ENCODE data around the gene MARS1.
A peak's percentile ranks its signal among the peaks of the same experiment; 100 is the strongest.
"Not testable (repeated sequence)": the region's sequence is repeated elsewhere in the genome, so short reads cannot be mapped to it uniquely, and the experiment has no call there.

Gene MARS1

GRCh38 chr12:57473886-57474285 is 14.0 kb upstream of the MARS1 start:
- DNase-seq = no peak

DNA sequence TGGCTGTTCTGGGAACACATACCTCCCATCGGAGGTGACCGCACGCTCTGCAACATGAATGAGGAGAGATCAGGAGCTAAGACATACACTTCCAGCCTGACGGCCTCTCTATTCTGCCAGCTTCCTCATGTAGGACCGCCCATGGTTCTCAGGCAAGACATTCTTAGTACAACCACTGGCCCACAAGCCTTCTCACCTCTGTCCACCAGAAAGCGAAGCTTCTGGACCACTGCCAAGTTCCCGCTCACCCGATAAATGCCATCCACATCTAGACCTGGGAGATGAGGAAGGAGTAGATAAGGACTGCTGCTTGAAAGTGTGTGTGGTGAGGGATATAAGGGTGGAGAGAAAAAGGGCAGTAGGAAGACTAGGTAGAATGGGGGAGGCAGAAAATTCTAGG is 13.4 kb upstream of the MARS1 start:
- DNase-seq = no peak

DNA sequence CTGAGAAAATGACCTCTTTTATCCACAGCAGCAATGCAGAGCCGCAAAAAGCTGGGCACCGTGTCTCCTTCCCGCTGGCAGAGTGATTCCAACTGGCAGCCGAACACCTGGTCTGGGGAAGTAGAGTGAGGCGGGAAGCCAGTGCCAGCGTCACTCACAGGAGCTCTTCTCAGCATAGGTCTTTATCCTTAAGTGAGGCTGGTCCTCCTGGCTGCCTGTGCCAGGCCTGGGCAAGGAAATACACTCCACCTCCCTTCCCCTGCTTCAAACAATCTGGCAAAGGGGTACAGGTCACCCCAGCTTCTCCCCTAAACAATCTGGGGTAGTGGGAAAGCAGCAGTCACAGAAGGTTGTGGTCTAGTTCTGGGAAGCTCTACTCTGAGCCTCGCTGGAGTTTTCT is 13.0 kb upstream of the MARS1 start:
- no peak for DNase-seq

DNA sequence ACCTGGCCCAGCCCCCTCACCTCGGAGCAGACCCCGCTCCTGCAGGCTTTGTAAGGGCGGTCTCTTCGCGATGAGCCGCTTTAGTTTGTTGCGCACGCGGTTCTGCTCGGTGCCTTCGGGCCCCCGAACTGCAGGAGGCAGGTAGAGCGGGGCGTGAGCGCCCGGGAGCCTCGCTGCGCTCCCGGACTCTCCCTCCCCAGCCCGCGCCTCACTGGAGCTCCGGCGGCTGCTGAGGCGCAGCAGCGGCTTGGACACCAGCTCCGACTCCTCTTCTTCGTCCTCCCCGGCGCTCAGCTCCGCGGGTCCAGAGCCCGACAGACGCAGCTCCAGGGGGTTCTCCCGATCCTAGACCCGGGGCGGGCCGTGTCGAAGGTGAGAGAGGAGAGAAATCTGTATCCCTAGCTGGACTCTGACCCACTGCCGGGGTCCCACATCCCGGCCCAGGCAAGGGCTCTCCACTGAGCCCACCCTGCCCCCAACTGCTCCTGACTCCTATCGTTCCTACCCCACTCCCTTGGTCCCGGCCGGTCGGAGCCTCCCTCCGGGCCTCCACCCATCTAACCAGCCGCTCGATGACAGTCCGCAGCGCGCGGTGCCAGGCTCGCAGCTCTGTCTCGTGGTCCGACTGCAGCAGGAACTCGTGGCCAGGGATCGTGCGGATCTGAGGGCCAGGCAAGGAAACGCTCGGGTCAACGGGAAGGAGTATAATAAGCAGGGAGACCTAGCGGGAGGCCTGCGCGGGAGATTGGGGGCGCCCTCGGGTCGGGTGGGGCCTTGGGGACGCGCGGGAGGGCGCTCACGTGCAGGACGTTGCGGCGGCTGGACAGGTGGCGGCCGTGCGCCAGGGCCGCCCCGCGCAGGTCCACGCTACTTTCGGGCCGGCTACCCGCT is 12.4 kb upstream of the MARS1 start:
- DNase-seq = no peak

DNA sequence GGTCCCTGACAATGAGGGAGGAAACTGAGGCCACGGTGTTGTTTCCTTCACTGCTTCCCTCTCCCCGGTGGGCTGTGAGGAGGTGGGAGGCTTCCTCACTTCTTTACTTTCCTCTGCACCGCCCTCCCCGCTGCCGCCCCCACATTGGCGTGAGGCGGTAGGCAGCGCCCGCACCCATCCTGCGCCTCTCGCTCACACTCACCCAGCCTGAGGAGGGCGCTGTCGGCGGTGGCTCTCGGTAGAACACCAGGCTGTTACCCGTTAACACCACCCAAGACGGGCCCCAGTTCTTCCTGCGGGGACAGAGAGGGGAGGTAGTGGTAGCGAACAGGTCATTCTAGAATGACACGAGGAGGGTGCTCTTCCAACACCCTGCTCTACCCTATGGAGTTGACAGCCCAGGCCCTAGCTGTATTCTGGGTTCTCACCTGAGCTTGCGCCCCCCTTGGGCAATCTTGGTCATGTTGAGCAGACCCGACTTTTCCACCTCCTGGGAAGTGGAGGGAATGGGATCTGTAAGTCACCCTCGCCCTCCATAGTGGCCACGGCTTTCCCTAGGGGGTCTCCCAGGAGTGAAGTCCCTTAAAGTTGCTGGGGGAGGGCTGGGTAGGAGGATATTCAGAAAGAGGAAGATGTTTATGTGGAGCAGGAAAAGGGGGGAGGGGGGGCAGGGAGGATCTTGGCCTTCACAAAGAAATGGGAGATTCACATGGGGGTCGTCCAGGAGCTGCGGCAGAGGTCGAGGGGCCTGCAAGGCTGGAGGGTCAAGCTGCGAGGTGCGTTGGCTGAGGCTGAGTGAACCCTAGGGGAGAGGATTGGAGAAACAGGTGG is 11.5 kb upstream of the MARS1 start:
- DNase-seq = no peak

- DNase-seq = no peak
These were observed 10.7 kb upstream of the MARS1 start for GRCh38 chr12:57476993-57477709.

DNA sequence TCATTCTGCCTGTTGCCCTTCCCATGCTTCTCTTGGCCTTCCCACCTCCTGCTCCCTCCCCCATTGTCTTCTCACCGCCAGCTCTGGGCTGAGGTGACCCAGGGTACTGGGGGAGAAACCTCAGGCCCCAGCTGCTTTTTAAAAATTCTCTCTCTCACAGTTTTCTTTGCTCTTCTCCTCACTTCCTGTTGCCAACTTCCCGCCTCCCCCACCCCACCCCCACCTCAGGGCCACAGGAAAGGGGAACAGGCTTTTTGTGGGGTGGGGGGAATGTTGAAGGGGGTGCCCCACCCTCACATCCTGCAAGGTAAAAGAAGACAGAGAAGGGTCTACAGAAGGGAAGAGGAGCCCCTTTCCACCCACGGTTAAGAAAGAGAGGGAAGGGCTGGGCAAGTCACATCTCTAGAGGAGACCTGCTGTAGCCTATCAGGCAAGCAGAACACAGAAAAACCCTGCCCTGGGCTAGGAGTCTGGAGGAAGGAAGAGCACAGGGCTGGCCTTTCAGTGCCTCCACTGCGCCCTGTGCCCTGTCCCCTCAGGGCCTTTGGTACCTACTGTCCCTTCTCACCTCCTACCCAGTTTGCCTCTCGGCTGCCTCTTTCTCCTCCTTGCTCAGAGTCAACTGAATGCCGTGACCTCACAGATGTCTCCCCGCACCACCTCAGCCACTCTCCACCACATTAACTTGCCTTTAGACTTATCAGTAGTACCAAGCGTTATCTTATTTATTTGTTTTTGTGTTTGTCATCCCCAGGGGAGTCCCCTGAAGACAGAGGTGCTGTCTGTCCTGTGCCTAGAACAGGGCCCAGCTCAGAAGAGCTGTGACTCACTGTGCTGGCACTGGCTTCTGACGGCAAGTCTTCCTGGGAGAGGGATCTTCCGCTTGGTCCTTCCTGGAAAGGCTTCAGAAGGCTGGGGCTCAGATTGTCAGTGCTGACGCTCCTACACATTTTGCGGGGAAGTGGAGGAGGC is 9.9 kb upstream of the MARS1 start:
- no peak for DNase-seq

GRCh38 chr12:57479043-57479375 is 8.9 kb upstream of the MARS1 start:
- DNase-seq = no peak

GRCh38 chr12:57479376-57480115 is 8.3 kb upstream of the MARS1 start, which contains the start of gene ARHGAP9:
Gene ARHGAP9, minus strand, starts transcription at chr12:57479866. Its CDS starts 460 bp downstream, at chr12:57479406.
- DNase-seq = no peak

- DNase-seq = no peak
These were observed 6.2 kb upstream of the MARS1 start for GRCh38 chr12:57481671-57482070.

DNA sequence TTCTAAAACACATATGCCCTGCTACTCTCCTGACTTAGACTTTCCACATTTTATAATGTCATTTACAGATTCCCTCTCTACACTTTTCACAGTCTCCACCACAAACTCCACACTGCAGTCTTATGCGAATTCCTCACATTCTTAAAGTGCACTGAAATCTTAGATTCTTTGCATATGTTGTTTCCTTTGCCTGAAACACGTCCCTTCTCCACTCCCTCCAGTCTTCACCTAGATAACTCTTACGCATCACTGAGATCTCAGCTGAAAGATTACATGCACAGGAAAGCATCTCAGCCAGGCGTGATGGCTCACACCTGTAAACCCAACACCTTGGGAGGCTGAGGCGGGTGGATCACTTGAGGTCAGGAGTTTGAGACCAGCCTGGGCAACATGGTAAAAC is 4.4 kb upstream of the MARS1 start:
- DNase-seq = no peak

GRCh38 chr12:57485695-57486094 is 2.2 kb upstream of the MARS1 start:
- DNase-seq = no peak

DNA sequence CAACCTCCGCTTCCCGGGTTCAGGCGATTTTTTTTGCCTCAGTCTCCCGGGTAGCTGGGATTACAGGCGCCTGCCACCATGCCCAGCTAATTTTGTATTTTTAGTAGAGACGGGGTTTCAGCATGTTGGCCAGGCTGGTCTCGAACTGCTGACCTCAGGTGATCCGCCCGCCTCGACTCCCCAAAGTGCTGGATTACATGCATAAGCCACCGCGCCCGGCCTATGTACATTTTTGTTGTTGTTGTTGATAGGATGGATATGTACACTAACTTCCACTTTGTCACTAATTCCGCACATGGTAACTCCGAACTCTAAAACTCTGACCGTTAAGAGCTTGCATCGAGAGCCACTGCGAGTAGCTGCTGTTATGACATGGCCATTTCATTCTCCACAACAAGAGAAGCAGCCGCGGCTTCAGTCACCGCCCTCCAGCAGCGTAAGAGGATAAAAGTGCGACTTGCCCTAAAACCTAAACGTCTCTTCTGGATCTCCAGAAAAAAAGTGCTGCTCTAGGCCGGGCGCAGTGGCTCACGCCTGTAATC is 742 bp upstream of the MARS1 start:
- DNase-seq = no peak

GRCh38 chr12:57488402-57489156 is 711 bp downstream of the MARS1 start:
- no peak for DNase-seq

GRCh38 chr12:57489157-57489641 is 1.3 kb downstream of the MARS1 start:
- no peak for DNase-seq

DNA sequence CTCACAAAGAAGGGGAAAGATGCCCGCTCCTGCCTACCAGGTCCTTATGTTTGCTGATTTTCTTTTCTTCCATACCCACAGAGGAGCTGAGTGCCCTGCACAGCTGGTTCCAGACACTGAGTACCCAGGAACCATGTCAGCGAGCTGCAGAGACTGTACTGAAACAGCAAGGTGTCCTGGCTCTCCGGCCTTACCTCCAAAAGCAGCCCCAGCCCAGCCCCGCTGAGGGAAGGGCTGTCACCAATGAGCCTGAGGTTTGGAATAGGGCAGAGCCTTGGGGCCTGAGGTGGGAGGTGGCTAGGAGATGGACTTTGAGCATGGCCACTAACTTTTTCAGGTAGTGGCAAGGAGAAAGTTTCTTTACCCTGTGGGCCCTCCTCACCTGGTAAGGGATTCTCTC is 2.3 kb downstream of the MARS1 start:
- DNase-seq = no peak

DNA sequence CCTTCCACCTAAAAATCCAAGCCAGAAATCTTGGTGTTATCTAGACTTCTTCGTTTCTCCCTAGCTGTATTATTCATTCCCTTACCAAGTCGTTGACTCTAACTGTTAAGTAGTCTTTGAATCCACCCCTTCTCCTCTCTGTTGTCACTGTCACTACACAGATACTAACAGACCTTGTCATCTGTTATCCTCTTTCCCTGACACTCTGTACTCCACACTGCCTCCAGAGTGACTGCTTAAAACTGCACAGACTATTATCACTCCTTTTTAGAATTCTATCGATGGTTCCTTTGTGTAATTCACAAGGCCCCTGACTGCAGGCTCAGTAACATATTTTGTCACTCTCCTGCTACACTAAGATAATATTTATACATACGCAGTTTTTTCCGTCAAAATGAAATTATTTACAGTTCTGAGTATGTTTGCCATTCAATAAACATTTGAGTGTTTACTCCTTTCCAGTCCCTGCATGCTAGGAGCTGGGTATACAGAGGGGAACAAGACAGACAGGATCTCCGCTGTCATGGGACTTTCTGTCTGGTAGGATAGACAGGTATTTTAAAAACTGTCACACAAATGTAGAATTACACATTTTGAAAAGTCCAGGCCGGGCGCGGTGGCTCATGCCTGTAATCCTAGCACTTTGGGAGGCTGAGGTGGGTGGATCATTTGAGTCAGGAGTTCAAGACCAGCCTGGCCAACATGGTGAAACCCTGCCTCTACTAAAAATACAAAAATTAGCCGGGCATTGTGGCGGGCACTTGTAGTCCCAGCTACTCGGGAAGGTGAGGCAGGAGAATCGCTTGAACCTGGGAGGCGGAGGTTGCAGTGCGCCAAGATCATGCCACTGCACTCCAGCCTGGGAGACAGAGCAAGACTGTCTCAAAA is 3.8 kb downstream of the MARS1 start:
- no peak for DNase-seq

GRCh38 chr12:57495051-57495701 is 7.3 kb downstream of the MARS1 start:
- DNase-seq = not testable (repeated sequence)

DNA sequence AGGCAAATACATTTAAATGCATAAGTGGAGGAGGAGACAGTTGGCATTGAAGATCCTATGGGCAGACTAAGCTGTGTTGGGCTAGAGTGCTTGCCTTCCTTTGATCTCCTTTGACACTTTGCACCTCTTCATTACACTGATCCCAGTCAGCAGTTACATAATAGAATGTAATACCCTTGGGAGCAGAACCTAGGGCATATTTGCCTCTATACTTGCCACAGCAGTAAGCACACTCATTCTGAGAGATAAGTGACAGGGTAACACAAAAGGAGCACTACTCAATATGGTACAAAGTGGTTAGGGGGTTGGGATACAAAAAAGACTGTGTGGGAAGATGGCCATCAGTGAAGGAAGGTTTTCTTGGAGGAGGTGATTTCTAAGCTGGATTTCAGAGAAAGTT is 9.0 kb downstream of the MARS1 start:
- DNase-seq = peak; percentile 64
